ENCODE data around the gene KIAA1328.
A peak's percentile ranks its signal among the peaks of the same experiment; 100 is the strongest.

The KIAA1328 gene

GRCh38 chr18:36828630-36829361 is at the start of gene KIAA1328, which contains the start of gene TPGS2:
Gene KIAA1328 (plus strand): TSS chr18:36829127. CDS start chr18:36829139, 12 bp downstream.
Gene TPGS2 (minus strand): TSS chr18:36829002. CDS start chr18:36828767, 235 bp downstream.
- Histone ChIP-seq H3K27ac (ENCODE audit: low read depth, low read length) (peak within 1 kb of the TSS; percentile 19), H3K27me3 (ENCODE audit: low read length) (no peaks in the 10 kb centered on the region), H2AFZ (ENCODE audit: low read depth, low read length, severe bottlenecking) (peak within 1 kb of the TSS; percentile 92), H3K79me2 (ENCODE audit: insufficient read depth, low read length) (peaks cover 32% of the 10 kb centered on the region), H3K4me3 (ENCODE audit: insufficient read depth, low read length, poor library complexity, severe bottlenecking) (peak within 1 kb of the TSS; percentile 88), H3K9me2 (replicated peaks; ENCODE audit: insufficient read depth, low read length) (no peaks in the 10 kb centered on the region), H4K20me1 (ENCODE audit: low read depth, low read length) (no peaks in the 10 kb centered on the region), H3K4me2 (ENCODE audit: low read depth, low read length, poor library complexity, severe bottlenecking) (peak within 1 kb of the TSS; percentile 64), H3F3A (ENCODE audit: insufficient read depth) (peaks cover 11% of the 10 kb centered on the region), H3K36me3 (ENCODE audit: low read length) (no peaks in the 10 kb centered on the region), H3K9ac (ENCODE audit: low read length) (peak within 1 kb of the TSS; percentile 75), H3K9me3 (ENCODE audit: insufficient read depth, low read length) (no peaks in the 10 kb centered on the region)
- no peak for TF ChIP-seq EZH2phosphoT487 (conservative IDR thresholded peaks at IDR 0.05; ENCODE audit: low read length)
- peak; percentile 50 for TF ChIP-seq CTCF (IDR thresholded peaks at IDR 0.05; ENCODE audit: insufficient read depth, low read length, poor library complexity, severe bottlenecking)

- TF ChIP-seq EZH2phosphoT487 (conservative IDR thresholded peaks at IDR 0.05; ENCODE audit: low read length) (no peak), CTCF (IDR thresholded peaks at IDR 0.05; ENCODE audit: insufficient read depth, low read length, poor library complexity, severe bottlenecking) (no peak)
- no peaks in the 10 kb centered on the region for H3F3A ChIP-seq (ENCODE audit: insufficient read depth)
- H3K36me3 ChIP-seq (ENCODE audit: low read length) = no peaks in the 10 kb centered on the region
- H3K79me2 ChIP-seq (ENCODE audit: insufficient read depth, low read length) = no peaks in the 10 kb centered on the region
- no peak overlapping the region for H3K27ac ChIP-seq (ENCODE audit: low read depth, low read length)
- H2AFZ ChIP-seq (ENCODE audit: low read depth, low read length, severe bottlenecking) = no peak overlapping the region
- H3K27me3 ChIP-seq (ENCODE audit: low read length) = no peaks in the 10 kb centered on the region
- no peak overlapping the region for H3K4me2 ChIP-seq (ENCODE audit: low read depth, low read length, poor library complexity, severe bottlenecking)
- H4K20me1 ChIP-seq (ENCODE audit: low read depth, low read length) = no peaks in the 10 kb centered on the region
- no peak overlapping the region for H3K4me3 ChIP-seq (ENCODE audit: insufficient read depth, low read length, poor library complexity, severe bottlenecking)
- H3K9me3 ChIP-seq (ENCODE audit: insufficient read depth, low read length) = no peaks in the 10 kb centered on the region
- no peak overlapping the region for H3K9ac ChIP-seq (ENCODE audit: low read length)
- H3K9me2 ChIP-seq (replicated peaks; ENCODE audit: insufficient read depth, low read length) = no peaks in the 10 kb centered on the region
Observed at GRCh38 chr18:36780748-36781147, 48.2 kb upstream of the KIAA1328 start.

- Histone ChIP-seq H3F3A (ENCODE audit: insufficient read depth) (no peaks in the 10 kb centered on the region), H3K9me3 (ENCODE audit: insufficient read depth, low read length) (no peaks in the 10 kb centered on the region), H2AFZ (ENCODE audit: low read depth, low read length, severe bottlenecking) (no peak overlapping the region), H3K9ac (ENCODE audit: low read length) (no peak overlapping the region), H4K20me1 (ENCODE audit: low read depth, low read length) (no peaks in the 10 kb centered on the region), H3K27ac (ENCODE audit: low read depth, low read length) (no peak overlapping the region), H3K27me3 (ENCODE audit: low read length) (no peaks in the 10 kb centered on the region), H3K9me2 (replicated peaks; ENCODE audit: insufficient read depth, low read length) (no peaks in the 10 kb centered on the region), H3K79me2 (ENCODE audit: insufficient read depth, low read length) (no peaks in the 10 kb centered on the region), H3K4me2 (ENCODE audit: low read depth, low read length, poor library complexity, severe bottlenecking) (no peak overlapping the region), H3K4me3 (ENCODE audit: insufficient read depth, low read length, poor library complexity, severe bottlenecking) (no peak overlapping the region), H3K36me3 (ENCODE audit: low read length) (no peaks in the 10 kb centered on the region)
- no peak for TF ChIP-seq CTCF (IDR thresholded peaks at IDR 0.05; ENCODE audit: insufficient read depth, low read length, poor library complexity, severe bottlenecking)
- no peak for TF ChIP-seq EZH2phosphoT487 (conservative IDR thresholded peaks at IDR 0.05; ENCODE audit: low read length)
Observed at GRCh38 chr18:36782710-36783109, 46.2 kb upstream of the KIAA1328 start.
